Fibroblast of lung (primary cell): ENCODE measurements around the gene STX3.

Experiments used
- EZH2 ChIP-seq: IDR thresholded peaks from 2 replicates; pipeline ENCODE4 v1.5.1; 2012; ENCODE audit warnings: low read length, control low read depth, mild to moderate bottlenecking; ENCODE audit errors: missing control alignments
- TF ChIP-seq, protein P1 (sequence below), 2 donors: IDR thresholded peaks in 1 of 2; conservative IDR thresholded peaks in 1 of 2; 1 replicate in 1 of 2; 2 replicates in 1 of 2; pipeline ENCODE4 v1.5.1; 2011 to 2012; ENCODE audit warnings: low read length in 2 of 2, control low read depth in 1 of 2, inconsistent platforms in 1 of 2, low read depth in 1 of 2, mild to moderate bottlenecking in 1 of 2

DNA sequence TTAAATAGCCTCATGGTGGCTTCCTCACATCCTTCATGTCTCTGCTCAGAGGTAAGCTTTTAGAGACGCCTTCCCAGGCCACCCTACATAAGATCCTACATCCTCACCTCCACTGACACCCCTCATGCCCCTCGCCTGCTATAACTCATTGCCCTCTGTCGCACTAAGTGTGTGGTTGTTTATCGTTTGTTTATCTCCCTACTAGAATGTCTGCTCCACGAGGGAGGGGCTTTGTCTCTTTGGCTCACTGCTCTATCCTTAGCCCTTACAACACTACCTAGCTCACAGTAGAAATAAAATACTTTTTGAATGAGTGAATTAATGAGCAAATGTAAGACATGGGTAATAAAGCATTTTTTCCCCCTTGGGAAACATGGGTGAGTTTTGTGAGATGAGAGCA is 91.4 kb downstream of the STX3 start:
- TF ChIP-seq, protein P1, sequence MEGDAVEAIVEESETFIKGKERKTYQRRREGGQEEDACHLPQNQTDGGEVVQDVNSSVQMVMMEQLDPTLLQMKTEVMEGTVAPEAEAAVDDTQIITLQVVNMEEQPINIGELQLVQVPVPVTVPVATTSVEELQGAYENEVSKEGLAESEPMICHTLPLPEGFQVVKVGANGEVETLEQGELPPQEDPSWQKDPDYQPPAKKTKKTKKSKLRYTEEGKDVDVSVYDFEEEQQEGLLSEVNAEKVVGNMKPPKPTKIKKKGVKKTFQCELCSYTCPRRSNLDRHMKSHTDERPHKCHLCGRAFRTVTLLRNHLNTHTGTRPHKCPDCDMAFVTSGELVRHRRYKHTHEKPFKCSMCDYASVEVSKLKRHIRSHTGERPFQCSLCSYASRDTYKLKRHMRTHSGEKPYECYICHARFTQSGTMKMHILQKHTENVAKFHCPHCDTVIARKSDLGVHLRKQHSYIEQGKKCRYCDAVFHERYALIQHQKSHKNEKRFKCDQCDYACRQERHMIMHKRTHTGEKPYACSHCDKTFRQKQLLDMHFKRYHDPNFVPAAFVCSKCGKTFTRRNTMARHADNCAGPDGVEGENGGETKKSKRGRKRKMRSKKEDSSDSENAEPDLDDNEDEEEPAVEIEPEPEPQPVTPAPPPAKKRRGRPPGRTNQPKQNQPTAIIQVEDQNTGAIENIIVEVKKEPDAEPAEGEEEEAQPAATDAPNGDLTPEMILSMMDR (conservative IDR thresholded peaks at IDR 0.05 in 1 of 2, IDR thresholded peaks at IDR 0.05 in 1 of 2; ENCODE audit: low read depth in 1 of 2, low read length in 2 of 2): no peak
- no peak for TF ChIP-seq EZH2
